Left renal pelvis (tissue), 4 donors: ENCODE data around the gene MACROD1. TPM values are rescaled to one million over a fixed set of nuclear protein-coding genes. Genes with fewer than 3 reads are reported as not detected.

ENCODE experiments used
- DNase-seq, 4 donors: peaks; one replicate each; pipeline ENCODE4 v3.0.0-alpha.2; 2013; ENCODE audit warnings: low read depth in 4 of 4, low spot score in 3 of 4
- polyA plus RNA-seq, 4 donors: library from polyadenylated mRNA; unstranded; fragments of 120-200 nt; gene quantifications; one replicate each; pipeline ENCODE4 v1.2.1, GENCODE V29; 2013; ENCODE audit not compliant: insufficient read length in 4 of 4

MACROD1 gene
- polyA plus RNA-seq, 4 donors: 14.9 to 17.8 (median 15.3) TPM

- DNase-seq: no peak
Observed at GRCh38 chr11:64115531-64116522, 50.1 kb downstream of the MACROD1 start.

GRCh38 chr11:64114231-64114630 is 51.7 kb downstream of the MACROD1 start:
- DNase-seq: no peak

- no peak for DNase-seq
Observed at GRCh38 chr11:64113462-64113780, 52.5 kb downstream of the MACROD1 start.

GRCh38 chr11:64112771-64113461 is 53.0 kb downstream of the MACROD1 start:
- DNase-seq: no peak

DNA sequence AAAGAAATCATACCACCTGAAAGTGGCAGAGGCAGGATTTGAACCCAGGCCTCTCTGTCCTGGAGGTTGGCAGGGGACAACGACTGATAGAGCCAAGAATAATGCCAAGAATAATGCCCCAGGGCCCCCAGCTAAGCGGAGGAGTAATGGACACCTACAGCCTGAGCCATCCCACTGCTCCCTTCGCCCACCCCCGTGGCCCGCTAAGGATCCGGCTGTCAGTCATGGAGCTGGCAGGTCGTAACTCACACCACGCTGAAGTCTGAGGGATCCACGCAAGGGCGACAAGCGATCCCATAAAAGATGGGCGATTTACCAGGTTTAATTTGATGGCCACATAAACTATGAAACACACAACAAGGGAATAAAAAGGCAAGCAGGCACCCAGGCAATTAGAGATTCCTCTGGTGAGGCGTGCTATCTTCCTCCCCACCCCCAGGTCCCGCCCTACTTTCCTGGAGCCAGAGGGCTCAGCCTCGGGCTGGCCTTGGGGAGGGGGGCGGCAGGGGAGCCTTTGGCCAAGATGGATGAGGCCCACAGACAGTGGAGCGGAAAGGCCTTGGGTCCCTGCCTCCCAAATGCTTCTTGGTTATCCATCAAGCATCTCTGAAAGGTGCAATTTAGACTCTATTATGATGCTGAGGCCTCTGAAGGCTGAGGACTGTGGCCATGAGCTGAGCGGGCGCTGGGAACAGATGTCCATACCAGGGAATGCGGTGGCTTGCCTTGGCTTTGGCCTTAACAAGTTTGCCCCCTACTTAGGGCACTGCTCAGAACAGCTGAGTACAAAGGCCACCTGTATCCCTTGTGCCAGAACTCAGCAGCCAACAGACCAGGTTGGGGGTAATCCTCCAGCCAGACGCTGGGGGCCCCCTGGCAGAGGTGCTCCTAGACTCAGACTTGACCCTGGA is 55.2 kb downstream of the MACROD1 start:
- no peak for DNase-seq

GRCh38 chr11:64109332-64109731 is 56.6 kb downstream of the MACROD1 start:
- DNase-seq: no peak

DNA sequence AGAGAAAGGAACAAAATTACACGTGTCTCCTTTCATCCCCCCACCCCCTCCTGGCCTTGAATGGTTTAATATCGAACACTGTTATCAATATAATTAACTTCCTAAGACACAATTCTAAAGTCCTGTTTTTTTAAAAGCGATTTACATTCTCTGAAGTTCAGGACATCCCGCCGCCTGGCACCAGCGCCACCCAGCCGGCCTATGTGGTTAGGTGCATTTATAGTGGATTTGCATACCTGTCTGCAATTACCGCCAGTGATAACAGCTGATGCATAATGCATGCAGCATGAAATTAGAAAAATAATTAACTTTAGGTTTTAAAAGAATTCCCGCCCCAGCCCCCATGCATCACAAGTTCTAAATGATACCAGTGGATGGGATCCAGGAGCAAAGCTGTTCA is 58.6 kb downstream of the MACROD1 start:
- DNase-seq: no peak

GRCh38 chr11:64104632-64105031 is 61.3 kb downstream of the MACROD1 start:
- DNase-seq: no peak

DNA sequence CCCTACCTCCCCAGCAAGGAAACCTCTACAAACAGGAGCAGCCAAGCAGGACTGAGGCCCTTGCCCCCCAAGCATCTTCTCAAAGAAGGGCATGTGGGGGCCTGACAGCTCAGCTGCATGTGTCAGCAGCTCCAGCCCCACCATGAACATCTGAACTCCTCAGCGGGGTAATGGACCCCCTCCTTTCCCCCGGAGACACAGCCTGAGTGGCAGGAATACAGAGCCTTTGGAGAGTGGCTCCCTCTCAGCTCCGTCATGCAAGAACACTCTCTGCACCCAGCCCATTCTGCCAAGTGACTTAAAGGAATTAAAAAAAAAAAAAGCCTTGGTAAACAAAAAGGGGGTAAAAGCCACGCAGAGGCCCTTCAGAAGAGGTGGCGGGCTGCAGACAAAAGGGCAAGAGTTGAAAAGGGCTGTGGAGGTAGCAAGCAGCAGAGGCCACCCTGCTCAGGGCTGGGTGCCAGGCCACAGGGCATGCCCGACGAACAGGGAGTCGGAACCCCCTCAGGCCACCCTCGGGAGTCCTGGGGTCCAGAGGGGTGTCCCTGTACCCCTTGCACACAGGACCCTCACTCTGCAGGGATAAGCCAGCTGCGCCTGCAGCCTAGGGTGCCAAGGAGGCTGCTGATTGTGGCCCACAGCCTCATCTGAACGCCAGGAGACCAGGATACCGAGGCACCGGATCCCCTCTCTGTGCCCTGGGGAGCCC is 62.5 kb downstream of the MACROD1 start:
- DNase-seq: peak in 1 of 4 donors; percentile 46

DNA sequence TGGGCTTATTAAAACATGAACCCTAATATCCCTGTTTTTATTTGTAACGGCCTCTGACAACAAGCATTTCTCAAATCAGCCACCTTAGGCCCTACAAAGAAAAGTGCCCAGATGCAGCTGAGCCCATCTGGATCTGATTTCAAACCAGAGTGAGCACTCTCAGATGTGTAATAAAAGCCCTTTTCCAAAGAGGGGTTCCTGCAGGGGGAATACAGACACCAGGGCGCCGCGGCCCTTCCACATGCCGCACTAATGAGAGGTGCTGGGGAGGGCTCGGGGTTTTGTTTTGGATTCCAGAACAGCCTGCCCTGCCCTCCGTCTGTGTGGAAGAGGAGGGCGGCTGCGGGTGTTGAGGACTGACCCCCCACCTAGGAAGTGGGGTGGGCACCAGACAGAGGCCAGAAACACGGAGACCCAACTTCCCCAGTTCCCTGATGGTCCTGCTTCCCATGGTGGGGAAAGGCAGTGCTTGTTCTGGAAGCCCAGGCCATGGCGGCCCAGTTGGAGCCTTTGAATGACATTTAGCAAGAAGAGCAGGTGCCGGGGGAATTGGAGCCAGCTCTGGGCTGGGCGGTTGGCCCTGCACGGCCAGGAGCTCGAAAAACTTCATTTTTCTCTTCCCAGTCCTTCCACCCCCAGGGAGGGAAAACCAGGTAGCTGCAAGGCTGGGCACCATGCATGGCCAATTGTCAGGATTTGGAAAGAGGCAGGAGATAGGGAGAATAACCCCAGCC is 63.7 kb downstream of the MACROD1 start:
- DNase-seq: no peak

GRCh38 chr11:64101461-64101860 is 64.5 kb downstream of the MACROD1 start:
- no peak for DNase-seq

DNA sequence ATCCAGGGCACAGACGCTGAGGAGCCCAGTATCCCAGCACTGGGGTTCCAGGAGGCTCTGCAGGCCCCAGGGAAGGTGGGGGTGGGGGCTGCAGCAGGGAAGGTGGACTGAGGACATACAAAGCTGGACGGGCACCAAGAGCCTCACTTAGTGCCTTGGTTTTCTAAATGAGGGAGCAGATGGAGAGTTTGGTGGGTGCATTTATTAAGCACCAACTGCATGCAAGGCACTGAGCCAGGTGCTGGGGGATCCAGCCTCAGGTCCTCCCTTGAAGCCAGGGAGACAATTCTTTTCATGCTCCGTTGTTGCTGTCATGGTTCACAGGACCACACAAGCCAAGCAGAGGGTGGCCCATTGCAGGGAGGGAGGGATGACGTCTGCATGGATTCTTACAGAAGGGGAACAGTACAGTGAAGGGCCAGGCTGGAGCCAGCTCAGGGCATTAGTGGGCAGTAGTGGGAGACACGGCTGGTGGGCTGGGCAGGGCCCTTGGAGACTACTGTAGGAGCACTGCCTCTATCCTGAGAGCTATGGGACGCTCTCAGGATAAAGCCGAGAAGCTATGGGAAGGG is 65.0 kb downstream of the MACROD1 start:
- no peak for DNase-seq

GRCh38 chr11:64100360-64100759 is 65.6 kb downstream of the MACROD1 start:
- no peak for DNase-seq

DNA sequence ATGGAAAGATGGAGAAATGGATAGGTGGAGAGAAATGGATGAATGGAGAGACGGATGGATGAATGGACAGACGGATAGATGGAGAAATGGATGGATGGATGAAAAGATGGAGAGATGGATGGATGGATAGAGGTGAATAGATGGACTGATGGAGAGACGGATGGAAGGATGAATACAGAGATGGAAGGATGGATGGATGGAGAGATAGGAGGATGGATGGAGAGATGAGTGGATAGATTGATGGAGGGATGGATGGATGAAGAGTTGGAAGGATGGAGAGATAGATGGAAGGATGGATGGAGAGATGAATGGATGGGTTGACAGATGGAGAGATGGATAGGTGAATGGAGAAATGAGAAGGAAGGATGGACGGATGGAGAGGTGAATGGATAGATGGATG is 66.5 kb downstream of the MACROD1 start:
- no peak for DNase-seq

- no peak for DNase-seq
Observed at GRCh38 chr11:64098318-64098831, 67.5 kb downstream of the MACROD1 start.

- no peak for DNase-seq
Observed at GRCh38 chr11:64097468-64098317, 68.2 kb downstream of the MACROD1 start.

GRCh38 chr11:64096835-64097234 is 69.1 kb downstream of the MACROD1 start:
- no peak for DNase-seq

DNA sequence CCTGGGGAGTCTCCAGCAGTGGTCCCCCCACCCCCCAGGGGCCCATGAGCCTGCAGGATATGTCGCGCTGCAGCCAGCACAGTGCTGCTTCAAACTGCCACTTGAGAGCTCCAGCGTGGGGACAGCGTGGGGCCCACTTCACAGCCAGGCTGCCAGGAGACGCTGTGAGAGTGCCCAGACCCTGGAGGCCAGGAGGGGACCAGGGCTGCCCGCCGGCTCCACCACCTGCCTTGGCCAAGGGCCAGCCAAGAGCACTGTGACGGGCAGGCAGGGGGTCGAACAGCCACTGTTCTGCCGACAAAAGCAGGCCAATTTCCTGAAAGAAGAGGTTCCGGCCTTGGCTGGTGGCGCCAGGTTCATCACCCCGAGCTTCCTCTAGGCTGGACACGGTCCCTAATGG is 70.0 kb downstream of the MACROD1 start:
- no peak for DNase-seq
